Endothelial cell of umbilical vein (primary cell): Measurements from ENCODE around the gene KRCC1.

ENCODE experiments used
- EZH2 ChIP-seq: IDR thresholded peaks from 2 replicates; pipeline ENCODE4 v1.6.1; 2012; ENCODE audit warnings: borderline replicate concordance, low read depth, mild to moderate bottlenecking, moderate library complexity, low read length, inconsistent platforms; ENCODE audit not compliant: severe bottlenecking
- FOS ChIP-seq: IDR thresholded peaks from 2 replicates; pipeline ENCODE4 v1.6.1; 2011; ENCODE audit warnings: mild to moderate bottlenecking, low read length, moderate library complexity, borderline replicate concordance; ENCODE audit not compliant: insufficient read depth
- JUN ChIP-seq: IDR thresholded peaks from 2 replicates; pipeline ENCODE4 v1.6.1; 2011; ENCODE audit warnings: borderline replicate concordance, low read depth; ENCODE audit not compliant: insufficient read length, insufficient read depth
- MYC ChIP-seq: IDR thresholded peaks from one replicate; pipeline ENCODE4 v1.6.1; 2011; ENCODE audit warnings: mild to moderate bottlenecking, low read depth, low read length
- POLR2A ChIP-seq: IDR thresholded peaks from 2 replicates; pipeline ENCODE4 v1.6.1; 2012; ENCODE audit warnings: low read depth, mild to moderate bottlenecking, control low read depth, low read length
- POLR2AphosphoS5 ChIP-seq: IDR thresholded peaks from 2 replicates; pipeline ENCODE4 v1.6.1; 2012; ENCODE audit warnings: low read depth, mild to moderate bottlenecking, control low read depth, low read length, moderate library complexity; ENCODE audit not compliant: insufficient read depth
- TF ChIP-seq, protein P1 (sequence below), 2 donors: IDR thresholded peaks; 1 replicate in 1 of 2; 2 replicates in 1 of 2; pipeline ENCODE4 v1.5.1; 2011; ENCODE audit warnings: low read length in 2 of 2, mild to moderate bottlenecking in 2 of 2, moderate library complexity in 2 of 2, control low read depth in 1 of 2, inconsistent platforms in 1 of 2, low read depth in 1 of 2; ENCODE audit not compliant: insufficient read depth in 1 of 2; ENCODE audit errors: extremely low read depth in 1 of 2
- TF ChIP-seq, protein P2 (sequence below): IDR thresholded peaks from 2 replicates; pipeline ENCODE4 v1.6.1; 2011; ENCODE audit not compliant: insufficient read depth, insufficient read length

DNA sequence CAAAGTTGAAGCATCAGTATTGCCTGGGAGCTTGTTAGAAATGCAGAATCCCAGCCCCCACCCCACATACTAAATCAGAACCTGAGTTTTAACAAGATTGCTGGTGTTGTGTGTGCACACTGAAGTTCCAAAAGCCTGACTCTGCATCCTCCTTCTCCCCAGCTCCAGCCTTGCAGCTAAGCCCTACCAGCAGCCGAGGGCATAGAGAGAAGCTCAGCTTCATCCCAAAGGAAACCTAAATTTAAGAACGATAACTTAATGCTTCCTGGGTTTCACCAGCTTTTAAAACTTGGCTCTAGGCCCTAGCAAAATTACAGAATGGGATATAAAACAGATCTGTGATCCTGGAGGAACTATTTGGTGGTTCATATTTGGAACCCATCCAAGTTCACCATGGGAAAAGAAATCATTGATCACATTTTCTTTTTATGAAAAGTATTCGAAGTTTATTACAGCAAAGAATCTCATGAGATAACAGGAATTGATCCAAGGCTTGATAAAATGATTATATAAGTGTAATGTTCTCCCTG lies 23.1 kb upstream of the KRCC1 start:
- TF ChIP-seq EZH2: no peak
- no peak for TF ChIP-seq MYC
- no peak for TF ChIP-seq POLR2AphosphoS5
- TF ChIP-seq, protein P1, sequence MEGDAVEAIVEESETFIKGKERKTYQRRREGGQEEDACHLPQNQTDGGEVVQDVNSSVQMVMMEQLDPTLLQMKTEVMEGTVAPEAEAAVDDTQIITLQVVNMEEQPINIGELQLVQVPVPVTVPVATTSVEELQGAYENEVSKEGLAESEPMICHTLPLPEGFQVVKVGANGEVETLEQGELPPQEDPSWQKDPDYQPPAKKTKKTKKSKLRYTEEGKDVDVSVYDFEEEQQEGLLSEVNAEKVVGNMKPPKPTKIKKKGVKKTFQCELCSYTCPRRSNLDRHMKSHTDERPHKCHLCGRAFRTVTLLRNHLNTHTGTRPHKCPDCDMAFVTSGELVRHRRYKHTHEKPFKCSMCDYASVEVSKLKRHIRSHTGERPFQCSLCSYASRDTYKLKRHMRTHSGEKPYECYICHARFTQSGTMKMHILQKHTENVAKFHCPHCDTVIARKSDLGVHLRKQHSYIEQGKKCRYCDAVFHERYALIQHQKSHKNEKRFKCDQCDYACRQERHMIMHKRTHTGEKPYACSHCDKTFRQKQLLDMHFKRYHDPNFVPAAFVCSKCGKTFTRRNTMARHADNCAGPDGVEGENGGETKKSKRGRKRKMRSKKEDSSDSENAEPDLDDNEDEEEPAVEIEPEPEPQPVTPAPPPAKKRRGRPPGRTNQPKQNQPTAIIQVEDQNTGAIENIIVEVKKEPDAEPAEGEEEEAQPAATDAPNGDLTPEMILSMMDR (IDR thresholded peaks at IDR 0.05; ENCODE audit: extremely low read depth in 1 of 2, insufficient read depth in 1 of 2, low read depth in 1 of 2, low read length in 2 of 2): no peak
- TF ChIP-seq POLR2A: no peak
- TF ChIP-seq FOS: no peak
- no peak for TF ChIP-seq JUN
- TF ChIP-seq, protein P2, sequence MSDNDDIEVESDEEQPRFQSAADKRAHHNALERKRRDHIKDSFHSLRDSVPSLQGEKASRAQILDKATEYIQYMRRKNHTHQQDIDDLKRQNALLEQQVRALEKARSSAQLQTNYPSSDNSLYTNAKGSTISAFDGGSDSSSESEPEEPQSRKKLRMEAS: no peak
